HEK293 (cell line): ENCODE results near the gene CFAP57.

Experiments used
- CTCF ChIA-PET: fragments of 350-600 bp; formaldehyde crosslinking; extraction: SDS; loops from one replicate; lab custom pipeline; 2021; ENCODE audit warnings: antibody characterized with exemption; lab: Yijun Ruan, JAX
- POLR2A ChIA-PET: fragments of 300-600 bp; formaldehyde crosslinking; extraction: SDS; loops from one replicate; lab custom pipeline; 2020; ENCODE audit warnings: antibody characterized with exemption, inconsistent platforms; lab: Yijun Ruan, JAX
- H3K27ac ChIP-seq: fragments of 200-500 bp; sonication (Bioruptor generic); 2 replicates; pipeline ENCODE4 v1.5.1; 2014; ENCODE audit warnings: low read depth, low read length, control low read depth, inconsistent platforms; ENCODE audit errors: extremely low read depth
- H3K36me3 ChIP-seq, 2 experiments: fragments of 200-500 bp in 1 of 2; sonication (Bioruptor generic) in 1 of 2; 1 replicate in 1 of 2; 2 replicates in 1 of 2; pipeline ENCODE4 v1.5.1; 2014 to 2017; ENCODE audit warnings: inconsistent platforms in 2 of 2, low read length in 2 of 2; ENCODE audit not compliant: control insufficient read depth in 2 of 2, insufficient read depth in 1 of 2
- H3K4me1 ChIP-seq: fragments of 200-500 bp; sonication (Bioruptor generic); 2 replicates; pipeline ENCODE4 v1.5.1; 2014; ENCODE audit warnings: mild to moderate bottlenecking, low read length, inconsistent platforms; ENCODE audit not compliant: control insufficient read depth, insufficient read depth
- H3K4me3 ChIP-seq: 2 replicates; pipeline ENCODE4 v1.5.1; 2011; ENCODE audit warnings: low read depth, mild to moderate bottlenecking, control low read depth, low read length, moderate library complexity
- H3K9me3 ChIP-seq: fragments of 200-500 bp; sonication (Bioruptor generic); 2 replicates; pipeline ENCODE4 v1.5.1; 2014; ENCODE audit warnings: low read depth, low read length, inconsistent platforms; ENCODE audit not compliant: control insufficient read depth, insufficient read depth
- BCL6B ChIP-seq: fragments of 450-650 bp; formaldehyde crosslinking; IDR thresholded peaks from 2 replicates; pipeline ENCODE4 v1.5.1; 2017; ENCODE audit warnings: missing biosample characterization, missing genetic modification characterization
- GLIS1 ChIP-seq: fragments of 450-650 bp; formaldehyde crosslinking; IDR thresholded peaks from 2 replicates; pipeline ENCODE4 v1.5.1; 2016; ENCODE audit warnings: missing biosample characterization, missing genetic modification characterization
- IKZF3 ChIP-seq: fragments of 450-650 bp; IDR thresholded peaks from 2 replicates; pipeline ENCODE4 v1.5.0; 2018; ENCODE audit warnings: missing biosample characterization, mild to moderate bottlenecking, missing genetic modification characterization, moderate library complexity
- MZF1 ChIP-seq: fragments of 450-650 bp; formaldehyde crosslinking; IDR thresholded peaks from 2 replicates; pipeline ENCODE4 v1.5.1; 2017; ENCODE audit warnings: missing biosample characterization, missing genetic modification characterization, borderline replicate concordance
- PRDM1 ChIP-seq: fragments of 450-650 bp; formaldehyde crosslinking; IDR thresholded peaks from 2 replicates; pipeline ENCODE4; 2016; ENCODE audit warnings: missing biosample characterization, missing genetic modification characterization
- SP7 ChIP-seq: fragments of 450-650 bp; formaldehyde crosslinking; IDR thresholded peaks from 2 replicates; pipeline ENCODE4 v1.5.1; 2016; ENCODE audit warnings: missing biosample characterization, missing genetic modification characterization
- ZBTB8A ChIP-seq: fragments of 450-650 bp; formaldehyde crosslinking; IDR thresholded peaks from 2 replicates; pipeline ENCODE4 v1.5.1; 2016; ENCODE audit warnings: missing biosample characterization, missing genetic modification characterization
- ZFP37 ChIP-seq: fragments of 450-650 bp; formaldehyde crosslinking; IDR thresholded peaks from 2 replicates; pipeline ENCODE4 v1.5.1; 2016; ENCODE audit warnings: missing biosample characterization, missing genetic modification characterization
- ZNF274 ChIP-seq, 2 experiments: fragments of 200-500 bp in 1 of 2; fragments of 450-650 bp in 1 of 2; sonication (Bioruptor generic) in 1 of 2; formaldehyde crosslinking in 1 of 2; IDR thresholded peaks; 2 replicates each; pipeline versions ENCODE4 v1.5.1 to v1.6.1; 2014 to 2016; ENCODE audit warnings: borderline replicate concordance in 1 of 2, inconsistent platforms in 1 of 2, low read length in 1 of 2, missing biosample characterization in 1 of 2, missing genetic modification characterization in 1 of 2
- ZNF292 ChIP-seq: fragments of 450-650 bp; formaldehyde crosslinking; IDR thresholded peaks from 2 replicates; pipeline ENCODE4 v1.5.1; 2016; ENCODE audit warnings: low read depth, missing biosample characterization, missing genetic modification characterization, borderline replicate concordance
- ZNF423 ChIP-seq: fragments of 450-650 bp; formaldehyde crosslinking; IDR thresholded peaks from 2 replicates; pipeline ENCODE4 v1.5.1; 2016; ENCODE audit warnings: missing biosample characterization, missing genetic modification characterization
- ZNF473 ChIP-seq: fragments of 450-650 bp; formaldehyde crosslinking; IDR thresholded peaks from 2 replicates; pipeline ENCODE4 v1.5.1; 2017; ENCODE audit warnings: missing biosample characterization, missing genetic modification characterization
- ZNF514 ChIP-seq: fragments of 450-650 bp; formaldehyde crosslinking; IDR thresholded peaks from 2 replicates; pipeline ENCODE4 v1.5.1; 2016; ENCODE audit warnings: missing biosample characterization, missing genetic modification characterization
- ZNF544 ChIP-seq: fragments of 450-650 bp; formaldehyde crosslinking; IDR thresholded peaks from 2 replicates; pipeline ENCODE4 v1.5.0; 2017; ENCODE audit warnings: missing biosample characterization, missing genetic modification characterization
- ZNF571 ChIP-seq: fragments of 450-650 bp; formaldehyde crosslinking; IDR thresholded peaks from 2 replicates; pipeline ENCODE4 v1.5.0; 2017; ENCODE audit warnings: missing biosample characterization, missing genetic modification characterization
- ZNF621 ChIP-seq: fragments of 450-650 bp; formaldehyde crosslinking; IDR thresholded peaks from 2 replicates; pipeline ENCODE4 v1.5.1; 2017; ENCODE audit warnings: missing biosample characterization, missing genetic modification characterization
- ZNF623 ChIP-seq: fragments of 450-650 bp; formaldehyde crosslinking; IDR thresholded peaks from 2 replicates; pipeline ENCODE4 v1.5.1; 2016; ENCODE audit warnings: missing biosample characterization, missing genetic modification characterization
- ZNF629 ChIP-seq: fragments of 450-650 bp; formaldehyde crosslinking; IDR thresholded peaks from 2 replicates; pipeline ENCODE4 v1.5.1; 2017; ENCODE audit warnings: missing biosample characterization, missing genetic modification characterization
- ZNF704 ChIP-seq: fragments of 450-650 bp; formaldehyde crosslinking; IDR thresholded peaks from 2 replicates; pipeline ENCODE4 v1.5.1; 2016; ENCODE audit warnings: missing biosample characterization, missing genetic modification characterization
- ZNF777 ChIP-seq: fragments of 450-650 bp; formaldehyde crosslinking; IDR thresholded peaks from 2 replicates; pipeline ENCODE4 v1.5.1; 2017; ENCODE audit warnings: missing biosample characterization, missing genetic modification characterization, borderline replicate concordance
- ZNF830 ChIP-seq: fragments of 450-650 bp; IDR thresholded peaks from 2 replicates; pipeline ENCODE4 v1.5.0; 2018; ENCODE audit warnings: missing biosample characterization, missing genetic modification characterization, low read depth, mild to moderate bottlenecking, moderate library complexity
- TF ChIP-seq, protein P1 (sequence below): fragments of 450-650 bp; formaldehyde crosslinking; IDR thresholded peaks from 2 replicates; pipeline ENCODE4 v1.5.1; 2016; ENCODE audit warnings: missing biosample characterization, missing genetic modification characterization
- TF ChIP-seq, protein P2 (sequence below): fragments of 450-650 bp; formaldehyde crosslinking; IDR thresholded peaks from 2 replicates; pipeline ENCODE4 v1.5.1; 2016; ENCODE audit warnings: missing biosample characterization, missing genetic modification characterization
- TF ChIP-seq, protein P3 (sequence below): fragments of 450-650 bp; formaldehyde crosslinking; IDR thresholded peaks from 2 replicates; pipeline ENCODE4 v1.5.1; 2016; ENCODE audit warnings: missing biosample characterization, missing genetic modification characterization

The CFAP57 gene

GRCh38 chr1:43251024-43251423 is 78.9 kb downstream of the CFAP57 start (continued):
- no peak for TF ChIP-seq BCL6B
- TF ChIP-seq, protein P1, sequence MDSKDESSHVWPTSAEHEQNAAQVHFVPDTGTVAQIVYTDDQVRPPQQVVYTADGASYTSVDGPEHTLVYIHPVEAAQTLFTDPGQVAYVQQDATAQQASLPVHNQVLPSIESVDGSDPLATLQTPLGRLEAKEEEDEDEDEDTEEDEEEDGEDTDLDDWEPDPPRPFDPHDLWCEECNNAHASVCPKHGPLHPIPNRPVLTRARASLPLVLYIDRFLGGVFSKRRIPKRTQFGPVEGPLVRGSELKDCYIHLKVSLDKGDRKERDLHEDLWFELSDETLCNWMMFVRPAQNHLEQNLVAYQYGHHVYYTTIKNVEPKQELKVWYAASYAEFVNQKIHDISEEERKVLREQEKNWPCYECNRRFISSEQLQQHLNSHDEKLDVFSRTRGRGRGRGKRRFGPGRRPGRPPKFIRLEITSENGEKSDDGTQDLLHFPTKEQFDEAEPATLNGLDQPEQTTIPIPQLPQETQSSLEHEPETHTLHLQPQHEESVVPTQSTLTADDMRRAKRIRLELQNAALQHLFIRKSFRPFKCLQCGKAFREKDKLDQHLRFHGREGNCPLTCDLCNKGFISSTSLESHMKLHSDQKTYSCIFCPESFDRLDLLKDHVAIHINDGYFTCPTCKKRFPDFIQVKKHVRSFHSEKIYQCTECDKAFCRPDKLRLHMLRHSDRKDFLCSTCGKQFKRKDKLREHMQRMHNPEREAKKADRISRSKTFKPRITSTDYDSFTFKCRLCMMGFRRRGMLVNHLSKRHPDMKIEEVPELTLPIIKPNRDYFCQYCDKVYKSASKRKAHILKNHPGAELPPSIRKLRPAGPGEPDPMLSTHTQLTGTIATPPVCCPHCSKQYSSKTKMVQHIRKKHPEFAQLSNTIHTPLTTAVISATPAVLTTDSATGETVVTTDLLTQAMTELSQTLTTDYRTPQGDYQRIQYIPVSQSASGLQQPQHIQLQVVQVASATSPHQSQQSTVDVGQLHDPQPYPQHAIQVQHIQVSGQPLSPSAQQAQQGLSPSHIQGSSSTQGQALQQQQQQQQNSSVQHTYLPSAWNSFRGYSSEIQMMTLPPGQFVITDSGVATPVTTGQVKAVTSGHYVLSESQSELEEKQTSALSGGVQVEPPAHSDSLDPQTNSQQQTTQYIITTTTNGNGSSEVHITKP (tag by site-specific recombination) = no peak
- TF ChIP-seq ZNF571 (tag by site-specific recombination) = no peak
- no peak for TF ChIP-seq GLIS1 (tag by site-specific recombination)
- TF ChIP-seq ZNF514 (tag by site-specific recombination) = no peak
- TF ChIP-seq, all 188 proteins: peak for 0

- no peaks in the 10 kb centered on the region for H3K36me3 ChIP-seq
- ChIA-PET POLR2A (no interaction called here), CTCF (interaction anchor here (0.6 kb wide), 1 partner anchor 37 kb away, joined by 3 read pairs; no protein-coding TSS in a partner anchor)
- no peak overlapping the region for H3K27ac ChIP-seq
- no peak overlapping the region for H3K4me3 ChIP-seq
- no peaks in the 10 kb centered on the region for H3K4me1 ChIP-seq
- TF ChIP-seq ZNF704 (tag by site-specific recombination) = no peak
- TF ChIP-seq, protein P2, sequence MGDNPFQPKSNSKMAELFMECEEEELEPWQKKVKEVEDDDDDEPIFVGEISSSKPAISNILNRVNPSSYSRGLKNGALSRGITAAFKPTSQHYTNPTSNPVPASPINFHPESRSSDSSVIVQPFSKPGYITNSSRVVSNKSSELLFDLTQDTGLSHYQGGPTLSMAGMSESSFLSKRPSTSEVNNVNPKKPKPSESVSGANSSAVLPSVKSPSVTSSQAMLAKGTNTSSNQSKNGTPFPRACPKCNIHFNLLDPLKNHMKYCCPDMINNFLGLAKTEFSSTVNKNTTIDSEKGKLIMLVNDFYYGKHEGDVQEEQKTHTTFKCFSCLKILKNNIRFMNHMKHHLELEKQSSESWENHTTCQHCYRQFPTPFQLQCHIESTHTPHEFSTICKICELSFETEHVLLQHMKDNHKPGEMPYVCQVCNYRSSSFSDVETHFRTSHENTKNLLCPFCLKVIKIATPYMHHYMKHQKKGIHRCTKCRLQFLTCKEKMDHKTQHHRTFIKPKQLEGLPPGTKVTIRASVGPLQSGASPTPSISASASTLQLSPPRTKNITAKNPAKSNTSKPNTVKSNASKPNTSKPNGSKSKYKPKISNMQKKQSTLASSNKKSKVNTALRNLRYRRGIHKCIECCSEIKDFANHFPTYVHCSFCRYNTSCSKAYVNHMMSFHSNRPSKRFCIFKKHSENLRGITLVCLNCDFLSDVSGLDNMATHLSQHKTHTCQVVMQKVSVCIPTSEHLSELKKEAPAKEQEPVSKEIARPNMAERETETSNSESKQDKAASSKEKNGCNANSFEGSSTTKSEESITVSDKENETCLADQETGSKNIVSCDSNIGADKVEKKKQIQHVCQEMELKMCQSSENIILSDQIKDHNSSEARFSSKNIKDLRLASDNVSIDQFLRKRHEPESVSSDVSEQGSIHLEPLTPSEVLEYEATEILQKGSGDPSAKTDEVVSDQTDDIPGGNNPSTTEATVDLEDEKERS (tag by site-specific recombination) = no peak
- TF ChIP-seq MZF1 (tag by site-specific recombination) = no peak
- TF ChIP-seq ZNF544 (tag by site-specific recombination) = no peak
- TF ChIP-seq ZNF777 (tag by site-specific recombination) = no peak
- TF ChIP-seq PRDM1 = no peak
- no peak for TF ChIP-seq ZFP37
- TF ChIP-seq SP7 (tag by site-specific recombination) = no peak
- TF ChIP-seq ZNF274 (IDR thresholded peaks at IDR 0.05; ENCODE audit: low read length) = no peak
- no peak for TF ChIP-seq ZNF274 (tag by site-specific recombination; IDR thresholded peaks at IDR 0.05; ENCODE audit: borderline replicate concordance)
- no peaks in the 10 kb centered on the region for H3K9me3 ChIP-seq
Observed at GRCh38 chr1:43252225-43252624, 80.1 kb downstream of the CFAP57 start.

DNA sequence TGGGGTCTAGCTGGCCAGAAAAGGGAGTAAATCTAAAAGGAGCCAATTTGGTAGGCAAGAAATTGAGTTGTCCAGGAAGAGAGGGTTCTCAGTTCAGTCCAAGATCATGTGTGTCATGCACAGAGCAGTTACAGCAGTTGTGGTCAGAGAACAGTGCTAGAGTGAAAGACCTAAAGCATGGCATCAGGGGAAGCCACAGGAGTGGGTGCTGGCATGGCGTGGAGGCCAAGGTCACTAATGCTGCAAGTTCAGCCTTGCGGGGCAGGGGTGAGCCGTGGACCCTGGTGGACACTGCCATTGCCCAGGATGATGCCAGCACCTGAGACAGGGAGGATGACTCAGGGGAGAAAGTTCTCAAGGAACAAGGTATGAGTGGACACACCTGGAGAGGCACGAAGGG is 81.0 kb downstream of the CFAP57 start:
- no peaks in the 10 kb centered on the region for H3K36me3 ChIP-seq
- ChIA-PET CTCF (no interaction called here), POLR2A (no interaction called here)
- no peak overlapping the region for H3K4me3 ChIP-seq
- H3K4me1 ChIP-seq = no peaks in the 10 kb centered on the region
- no peak overlapping the region for H3K27ac ChIP-seq
- no peaks in the 10 kb centered on the region for H3K9me3 ChIP-seq
- TF ChIP-seq ZNF629 (tag by site-specific recombination) (no peak), ZNF621 (tag by site-specific recombination) (no peak), ZNF623 (tag by site-specific recombination) (no peak), IKZF3 (tag by site-specific recombination) (no peak), ZBTB8A (no peak), ZNF292 (no peak), ZNF830 (tag by site-specific recombination) (no peak), ZNF423 (tag by site-specific recombination) (no peak), ZNF473 (tag by site-specific recombination) (no peak)
- TF ChIP-seq, protein P3, sequence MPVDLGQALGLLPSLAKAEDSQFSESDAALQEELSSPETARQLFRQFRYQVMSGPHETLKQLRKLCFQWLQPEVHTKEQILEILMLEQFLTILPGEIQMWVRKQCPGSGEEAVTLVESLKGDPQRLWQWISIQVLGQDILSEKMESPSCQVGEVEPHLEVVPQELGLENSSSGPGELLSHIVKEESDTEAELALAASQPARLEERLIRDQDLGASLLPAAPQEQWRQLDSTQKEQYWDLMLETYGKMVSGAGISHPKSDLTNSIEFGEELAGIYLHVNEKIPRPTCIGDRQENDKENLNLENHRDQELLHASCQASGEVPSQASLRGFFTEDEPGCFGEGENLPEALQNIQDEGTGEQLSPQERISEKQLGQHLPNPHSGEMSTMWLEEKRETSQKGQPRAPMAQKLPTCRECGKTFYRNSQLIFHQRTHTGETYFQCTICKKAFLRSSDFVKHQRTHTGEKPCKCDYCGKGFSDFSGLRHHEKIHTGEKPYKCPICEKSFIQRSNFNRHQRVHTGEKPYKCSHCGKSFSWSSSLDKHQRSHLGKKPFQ (tag by site-specific recombination) = no peak
